Endodermal cell (in vitro differentiated cells): ENCODE data around the gene DYNLT1. TPM values are rescaled to one million over a fixed set of nuclear protein-coding genes. Genes with fewer than 3 reads are reported as not detected.
A peak's percentile ranks its signal among the peaks of the same experiment; 100 is the strongest.
"Not testable (repeated sequence)": the region's sequence is repeated elsewhere in the genome, so short reads cannot be mapped to it uniquely, and the experiment has no call there.

Source experiments
- DNase-seq: peaks from one replicate; pipeline ENCODE4 v3.0.0-alpha.2; 2017
- H3K27ac ChIP-seq: 2 replicates; pipeline ENCODE4 v1.5.1; 2013; ENCODE audit warnings: mild to moderate bottlenecking, low read depth, low read length, moderate library complexity
- H3K27me3 ChIP-seq: 2 replicates; pipeline ENCODE4 v1.6.1; 2013; ENCODE audit warnings: mild to moderate bottlenecking, low read length, moderate library complexity; ENCODE audit not compliant: insufficient read depth, control insufficient read depth, poor library complexity, severe bottlenecking
- H3K36me3 ChIP-seq: 2 replicates; pipeline ENCODE4 v1.7.0; 2013; ENCODE audit warnings: mild to moderate bottlenecking, low read length, moderate library complexity; ENCODE audit not compliant: control insufficient read depth, insufficient read depth
- H3K4me1 ChIP-seq: one replicate; pipeline ENCODE4 v1.7.0; 2013; ENCODE audit warnings: low read length; ENCODE audit not compliant: control insufficient read depth, insufficient read depth
- H3K4me3 ChIP-seq: 2 replicates; pipeline ENCODE4 v1.5.1; 2013; ENCODE audit warnings: mild to moderate bottlenecking, low read length, moderate library complexity
- H3K9ac ChIP-seq: 2 replicates; pipeline ENCODE4 v1.6.1; 2013; ENCODE audit warnings: mild to moderate bottlenecking, low read length, moderate library complexity; ENCODE audit not compliant: poor library complexity, severe bottlenecking; ENCODE audit errors: extremely low read depth
- H3K9me3 ChIP-seq: 2 replicates; pipeline ENCODE4 v1.6.1; 2013; ENCODE audit warnings: mild to moderate bottlenecking, low read length, moderate library complexity; ENCODE audit not compliant: control insufficient read depth
- H3K27ac Mint-ChIP-seq: 2 replicates; pipeline ENCODE4 v1.8.0; 2020; ENCODE audit warnings: mixed read lengths
- H3K27me3 Mint-ChIP-seq: 2 replicates; pipeline ENCODE4 v1.8.0; 2021; ENCODE audit warnings: mild to moderate bottlenecking, mixed read lengths; ENCODE audit not compliant: insufficient read depth
- H3K36me3 Mint-ChIP-seq: 2 replicates; pipeline ENCODE4 v1.8.0; 2020; ENCODE audit warnings: low read depth, mixed read lengths
- H3K4me1 Mint-ChIP-seq: 2 replicates; pipeline ENCODE4 v1.8.0; 2020; ENCODE audit warnings: mixed read lengths
- H3K4me3 Mint-ChIP-seq: 2 replicates; pipeline ENCODE4 v1.8.0; 2020; ENCODE audit warnings: mild to moderate bottlenecking, moderate library complexity, mixed read lengths
- H3K9me3 Mint-ChIP-seq: 2 replicates; pipeline ENCODE4 v1.8.0; 2020; ENCODE audit warnings: mild to moderate bottlenecking, mixed read lengths
- WGBS, 2 experiments: methylation state at CpG; one replicate each; pipeline versions ENCODE4 v1.1.5 to v1.1.7; 2013; ENCODE audit warnings: missing lambda C conversion rate in 2 of 2, mixed read lengths in 1 of 2; ENCODE audit not compliant: insufficient coverage in 1 of 2, insufficient read length in 1 of 2; 5-methylcytosine and 5-hydroxymethylcytosine counted together
- total RNA-seq, 2 donors: library from RNA; stranded (reverse); fragmentation: NEBNext Ultra II Directional in 1 of 2; extraction: Animal tissue kit (Norgen Biotek cat#: 25700) in 1 of 2; gene quantifications; 2 replicates in 1 of 2; 3 replicates in 1 of 2; pipeline ENCODE4 v1.2.1, GENCODE V29; 2021
- TF ChIP-seq, protein P1 (sequence below): fragments of 200-600 bp; sonication (generic); conservative IDR thresholded peaks from 2 replicates; pipeline ENCODE4 v1.5.0; 2021; ENCODE audit warnings: antibody characterized with exemption, mild to moderate bottlenecking

Gene DYNLT1
- total RNA-seq, 2 donors from 2014 or later: 112 to 148 TPM

DNA sequence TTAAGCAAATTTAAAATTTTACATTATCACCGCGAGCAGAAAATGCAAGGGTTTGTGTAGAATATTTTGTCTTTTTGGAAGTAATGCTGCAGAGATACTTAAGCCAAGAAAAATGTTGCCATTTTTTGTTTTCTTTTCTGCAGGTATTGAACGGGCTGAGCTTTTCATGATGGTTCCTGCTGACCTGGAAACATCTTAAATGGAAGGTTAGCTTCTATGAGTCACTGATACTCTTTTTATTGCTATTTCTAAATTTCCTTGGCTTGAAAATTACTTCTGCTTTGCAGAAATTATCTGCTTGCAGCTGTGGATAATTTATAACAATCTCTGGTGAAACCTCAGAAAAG is 18.0 kb upstream of the DYNLT1 start:
- H3K36me3 ChIP-seq: no peaks in the 10 kb centered on the region
- no peak for DNase-seq
- Mint-ChIP-seq H3K4me1 (peaks cover 11% of the 10 kb centered on the region), H3K9me3 (no peaks in the 10 kb centered on the region), H3K36me3 (no peaks in the 10 kb centered on the region), H3K27me3 (peaks cover 8% of the 10 kb centered on the region), H3K27ac (no peak overlapping the region), H3K4me3 (no peak overlapping the region)
- WGBS, 2 experiments: 94 to 100% methylated on average over 3 of the region's 3 CpGs
- no peaks in the 10 kb centered on the region for H3K9me3 ChIP-seq
- H3K27ac ChIP-seq: no peak overlapping the region
- H3K27me3 ChIP-seq: peaks cover 7% of the 10 kb centered on the region
- H3K9ac ChIP-seq: no peak overlapping the region
- no peaks in the 10 kb centered on the region for H3K4me1 ChIP-seq
- H3K4me3 ChIP-seq: no peak overlapping the region
- TF ChIP-seq, protein P1, sequence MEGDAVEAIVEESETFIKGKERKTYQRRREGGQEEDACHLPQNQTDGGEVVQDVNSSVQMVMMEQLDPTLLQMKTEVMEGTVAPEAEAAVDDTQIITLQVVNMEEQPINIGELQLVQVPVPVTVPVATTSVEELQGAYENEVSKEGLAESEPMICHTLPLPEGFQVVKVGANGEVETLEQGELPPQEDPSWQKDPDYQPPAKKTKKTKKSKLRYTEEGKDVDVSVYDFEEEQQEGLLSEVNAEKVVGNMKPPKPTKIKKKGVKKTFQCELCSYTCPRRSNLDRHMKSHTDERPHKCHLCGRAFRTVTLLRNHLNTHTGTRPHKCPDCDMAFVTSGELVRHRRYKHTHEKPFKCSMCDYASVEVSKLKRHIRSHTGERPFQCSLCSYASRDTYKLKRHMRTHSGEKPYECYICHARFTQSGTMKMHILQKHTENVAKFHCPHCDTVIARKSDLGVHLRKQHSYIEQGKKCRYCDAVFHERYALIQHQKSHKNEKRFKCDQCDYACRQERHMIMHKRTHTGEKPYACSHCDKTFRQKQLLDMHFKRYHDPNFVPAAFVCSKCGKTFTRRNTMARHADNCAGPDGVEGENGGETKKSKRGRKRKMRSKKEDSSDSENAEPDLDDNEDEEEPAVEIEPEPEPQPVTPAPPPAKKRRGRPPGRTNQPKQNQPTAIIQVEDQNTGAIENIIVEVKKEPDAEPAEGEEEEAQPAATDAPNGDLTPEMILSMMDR: no peak

DNA sequence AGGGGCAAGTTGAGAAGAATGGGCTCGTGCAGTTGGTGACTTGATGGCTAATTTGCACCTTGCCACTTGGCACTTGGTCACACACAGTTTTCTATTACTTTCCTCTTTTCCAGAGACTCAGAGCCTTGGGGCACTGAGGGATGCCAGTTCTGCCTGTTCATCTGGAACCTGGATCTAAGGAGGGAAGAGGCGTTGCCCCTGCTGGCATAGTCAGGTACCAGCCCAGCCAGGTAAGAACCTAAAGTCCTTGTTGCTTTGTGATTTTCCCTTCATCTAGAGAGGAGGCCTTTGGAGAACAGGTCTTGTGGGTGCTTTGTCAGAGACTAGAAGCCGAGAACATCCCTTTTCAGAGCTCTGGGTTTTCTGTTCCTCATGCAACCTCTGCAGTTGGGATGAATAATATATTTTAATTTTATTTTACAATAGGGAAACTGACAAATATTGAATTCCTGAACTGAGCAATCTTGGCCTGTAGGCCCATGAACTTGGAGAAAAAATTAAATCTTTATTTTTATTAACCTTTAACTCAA is 16.7 kb upstream of the DYNLT1 start:
- no peak overlapping the region for H3K4me3 ChIP-seq
- no peak for DNase-seq
- Mint-ChIP-seq H3K4me3 (no peak overlapping the region), H3K9me3 (no peaks in the 10 kb centered on the region), H3K27ac (no peak overlapping the region), H3K4me1 (peaks cover 11% of the 10 kb centered on the region), H3K27me3 (peaks cover 4% of the 10 kb centered on the region), H3K36me3 (no peaks in the 10 kb centered on the region)
- no peaks in the 10 kb centered on the region for H3K9me3 ChIP-seq
- no peaks in the 10 kb centered on the region for H3K36me3 ChIP-seq
- TF ChIP-seq, protein P1: peak; percentile 61
- peaks cover 4% of the 10 kb centered on the region for H3K27me3 ChIP-seq
- no peak overlapping the region for H3K27ac ChIP-seq
- no peak overlapping the region for H3K9ac ChIP-seq
- no peaks in the 10 kb centered on the region for H3K4me1 ChIP-seq
- 91 to 100% methylated on average over 2 to 3 of the region's 3 CpGs for WGBS, 2 experiments

DNA sequence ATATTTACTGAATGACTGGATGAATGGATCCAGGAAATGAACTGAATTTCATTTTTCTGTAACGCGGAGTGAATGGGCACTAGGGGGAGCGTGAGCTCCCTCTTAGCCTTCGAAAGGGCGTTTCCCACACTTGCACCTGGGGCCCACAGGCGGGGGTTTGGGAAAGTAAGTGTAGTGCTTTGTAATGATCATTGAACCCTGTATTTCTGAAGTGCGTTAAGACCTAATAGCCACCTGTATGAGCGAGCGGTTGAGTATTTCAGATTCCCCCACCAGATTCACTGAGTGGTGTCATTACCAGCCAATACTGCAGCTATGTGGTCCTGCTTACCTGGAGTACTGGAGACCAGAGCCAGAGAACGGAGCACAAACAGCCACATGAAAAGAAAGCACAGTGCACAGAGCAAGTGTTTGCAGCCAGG is 15.8 kb upstream of the DYNLT1 start:
- Mint-ChIP-seq H3K4me1 (peaks cover 11% of the 10 kb centered on the region), H3K9me3 (no peaks in the 10 kb centered on the region), H3K27ac (no peak overlapping the region), H3K4me3 (no peak overlapping the region), H3K36me3 (no peaks in the 10 kb centered on the region), H3K27me3 (peaks cover 3% of the 10 kb centered on the region)
- Histone ChIP-seq H3K4me1 (no peaks in the 10 kb centered on the region), H3K27me3 (peaks cover 3% of the 10 kb centered on the region), H3K4me3 (no peak overlapping the region), H3K27ac (no peak overlapping the region), H3K9me3 (no peaks in the 10 kb centered on the region), H3K9ac (no peak overlapping the region), H3K36me3 (no peaks in the 10 kb centered on the region)
- TF ChIP-seq, protein P1: peak; percentile 82
- peak; percentile 75 for DNase-seq
- WGBS, 2 experiments: 61 to 82% methylated on average over 6 to 10 of the region's 10 CpGs

DNA sequence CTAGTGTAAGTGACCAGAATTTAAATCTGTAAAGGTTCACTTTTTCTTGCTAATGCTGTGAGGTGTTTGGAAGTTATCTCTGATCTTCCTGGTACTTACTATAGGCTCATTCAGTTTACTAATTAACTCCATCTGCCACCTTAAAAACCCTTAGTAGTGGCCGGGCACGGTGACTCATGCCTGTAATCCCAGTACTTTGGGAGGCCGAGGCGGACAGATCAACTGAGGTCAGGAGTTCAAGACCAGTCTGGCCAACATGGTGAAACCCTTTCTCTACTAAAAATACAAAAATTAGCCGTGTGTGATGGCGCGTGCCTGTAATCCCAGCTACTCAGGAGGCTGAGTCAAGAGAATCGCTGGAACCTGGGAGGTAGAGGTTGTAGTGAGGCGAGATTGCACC is 12.4 kb upstream of the DYNLT1 start:
- not testable (repeated sequence) for H3K9me3 ChIP-seq, H3K36me3 Mint-ChIP-seq, H3K27me3 ChIP-seq, H3K36me3 ChIP-seq, H3K27ac ChIP-seq, H3K27ac Mint-ChIP-seq, H3K9me3 Mint-ChIP-seq, H3K9ac ChIP-seq, H3K4me3 Mint-ChIP-seq, H3K4me3 ChIP-seq, H3K4me1 ChIP-seq, H3K27me3 Mint-ChIP-seq, H3K4me1 Mint-ChIP-seq
- peak; percentile 27 for DNase-seq
- WGBS, 2 experiments: 88 to 90% methylated on average over 9 of the region's 9 CpGs
